HG03442 (cell line): Measurements from ENCODE around the gene JAKMIP1.

ENCODE experiments used
- ATAC-seq: cut with Tn5 transposase; IDR thresholded peaks from one replicate; pipeline ENCODE4 v1.9.1; 2021; ENCODE audit warnings: mild to moderate bottlenecking, moderate library complexity; ENCODE audit not compliant: unreplicated experiment

Gene JAKMIP1

GRCh38 chr4:6047130-6047673 lies 153.1 kb downstream of the JAKMIP1 start:
- ATAC-seq = no peak

GRCh38 chr4:6046526-6047129 lies 153.7 kb downstream of the JAKMIP1 start:
- no peak for ATAC-seq

DNA sequence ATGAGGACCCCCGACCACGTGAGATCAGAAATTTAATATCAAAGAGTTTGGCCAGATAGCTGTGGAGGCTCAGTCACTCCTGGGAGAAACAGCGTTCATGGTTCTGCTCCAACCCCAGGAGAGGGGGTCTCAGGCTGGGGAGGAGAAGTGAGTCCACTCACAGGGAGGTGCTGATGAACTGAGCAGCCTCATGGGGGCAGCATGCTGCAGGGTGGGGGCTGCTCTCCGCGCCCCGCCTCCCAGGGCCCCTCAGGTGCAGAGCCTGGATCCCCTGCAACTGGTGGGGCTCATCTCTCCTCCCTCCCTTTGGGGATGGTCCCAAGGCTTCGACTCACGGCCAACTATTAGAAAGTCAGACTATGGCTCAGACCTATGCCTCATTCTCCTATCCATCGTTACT lies 155.5 kb downstream of the JAKMIP1 start:
- ATAC-seq = no peak

DNA sequence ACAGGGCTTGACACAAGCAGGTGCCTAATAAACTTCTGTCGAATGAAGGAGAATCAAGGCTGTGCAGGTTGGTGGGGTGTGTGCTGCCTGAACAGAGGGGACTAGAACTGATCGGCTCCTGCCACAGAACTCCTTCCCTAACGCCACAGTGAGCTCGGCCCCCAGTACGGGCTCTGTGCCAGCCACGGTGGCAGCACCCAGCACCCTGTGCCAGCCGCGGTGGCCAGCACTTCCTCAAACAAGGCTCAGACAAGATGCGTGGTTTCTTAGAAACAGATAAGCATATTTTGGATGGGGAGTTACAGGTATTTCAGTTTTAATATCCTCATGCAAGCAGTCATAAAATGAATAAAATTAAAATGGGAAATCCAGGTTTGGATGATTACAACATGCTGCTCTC lies 156.1 kb downstream of the JAKMIP1 start:
- no peak for ATAC-seq

DNA sequence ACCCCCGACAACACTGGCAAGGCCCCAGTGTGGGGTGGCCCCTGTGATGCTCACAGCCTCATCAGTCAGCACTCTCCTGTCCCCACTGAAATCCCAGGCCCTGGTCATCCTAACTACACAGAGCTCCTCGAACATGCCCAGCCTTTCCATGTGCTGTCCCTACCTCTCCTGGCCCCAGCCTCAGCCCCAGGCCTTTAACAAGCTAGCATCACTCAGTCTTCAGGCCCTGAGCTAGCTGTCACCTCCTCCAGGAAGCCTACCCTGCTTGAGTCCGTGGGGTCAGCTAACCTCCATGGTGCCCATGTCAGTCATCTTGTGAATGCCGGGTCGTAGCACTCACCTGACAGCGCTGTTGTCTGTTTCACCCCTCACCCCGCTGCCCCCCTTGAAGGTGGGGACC lies 156.5 kb downstream of the JAKMIP1 start:
- no peak for ATAC-seq

DNA sequence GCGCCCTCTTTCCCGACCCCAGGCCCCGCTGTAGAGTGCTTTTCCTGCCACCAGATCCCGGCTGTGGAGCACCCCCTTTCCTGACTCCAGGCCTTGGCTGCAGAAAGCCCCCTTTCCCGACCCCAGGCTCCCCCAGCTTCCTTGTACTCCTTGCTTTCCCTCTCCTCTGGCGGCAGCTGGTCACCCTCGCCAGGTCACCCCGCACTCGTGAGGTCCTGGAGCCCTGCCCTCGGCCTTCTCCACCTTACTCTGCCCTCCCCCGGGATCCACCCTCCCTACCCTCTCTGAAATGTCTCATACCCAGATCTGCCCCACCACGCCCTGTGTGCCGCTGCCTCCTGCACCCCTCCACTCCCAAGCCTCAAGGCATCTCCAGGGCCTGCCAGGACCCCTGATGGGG lies 157.2 kb downstream of the JAKMIP1 start:
- ATAC-seq = no peak

DNA sequence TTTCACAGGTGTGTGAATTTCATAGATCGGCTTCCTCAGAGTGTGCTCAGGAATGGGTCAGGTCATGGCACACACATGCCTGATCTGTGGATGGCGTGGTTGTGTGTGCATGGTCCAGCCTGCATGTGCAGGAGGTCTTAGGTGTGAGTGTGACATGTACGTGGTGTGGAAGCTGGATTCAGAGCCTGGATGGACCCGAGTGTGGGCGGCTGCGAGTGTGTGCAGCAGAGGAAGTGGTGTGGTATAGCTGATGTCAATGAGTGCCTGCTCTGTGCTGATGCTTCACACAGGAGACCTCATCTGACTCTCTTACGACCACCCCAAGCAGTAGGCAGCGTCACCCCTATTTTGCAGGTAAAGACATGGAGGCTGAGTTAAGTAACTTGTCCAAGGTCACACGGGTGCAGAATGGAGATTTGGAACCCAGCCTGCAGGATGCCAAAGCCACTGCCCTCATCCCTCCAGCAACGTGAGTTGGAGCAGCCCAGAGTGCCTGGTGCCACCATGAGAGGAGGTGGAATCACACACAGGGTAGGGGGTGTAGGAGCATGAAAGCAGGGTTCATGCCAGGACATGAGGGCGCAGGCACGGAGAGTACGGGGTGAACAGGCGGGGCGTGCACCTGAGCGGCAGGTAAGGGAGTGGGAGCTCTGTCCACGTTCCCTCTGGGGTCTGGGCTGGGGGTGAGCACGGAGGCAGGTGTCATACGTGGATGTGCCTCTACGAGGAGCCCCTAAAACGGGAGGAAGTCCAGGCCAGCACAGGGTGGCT lies 157.9 kb downstream of the JAKMIP1 start:
- no peak for ATAC-seq

GRCh38 chr4:6041800-6042199 lies 158.5 kb downstream of the JAKMIP1 start:
- ATAC-seq = no peak

GRCh38 chr4:6038711-6039110 lies 161.6 kb downstream of the JAKMIP1 start:
- no peak for ATAC-seq

DNA sequence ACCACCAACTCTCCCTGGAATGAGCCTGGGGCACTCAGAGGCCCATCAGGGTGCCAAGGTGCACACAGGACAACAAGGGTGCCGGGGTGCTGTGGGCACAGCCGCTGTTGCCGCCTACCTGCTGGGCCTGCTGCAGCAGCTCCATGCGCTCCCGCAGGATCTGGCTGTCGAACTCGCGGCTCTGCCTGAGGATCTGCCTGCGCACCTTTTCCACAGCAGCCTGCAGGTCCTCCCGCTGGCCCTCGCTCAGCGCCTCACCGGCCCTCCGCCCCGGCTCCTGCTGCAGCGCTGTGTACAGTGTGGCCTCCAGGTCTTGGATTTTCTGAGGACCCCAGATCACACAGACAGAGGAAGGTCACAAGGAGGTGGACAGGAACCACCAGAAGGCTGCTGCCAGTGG lies 164.6 kb downstream of the JAKMIP1 start:
- no peak for ATAC-seq

DNA sequence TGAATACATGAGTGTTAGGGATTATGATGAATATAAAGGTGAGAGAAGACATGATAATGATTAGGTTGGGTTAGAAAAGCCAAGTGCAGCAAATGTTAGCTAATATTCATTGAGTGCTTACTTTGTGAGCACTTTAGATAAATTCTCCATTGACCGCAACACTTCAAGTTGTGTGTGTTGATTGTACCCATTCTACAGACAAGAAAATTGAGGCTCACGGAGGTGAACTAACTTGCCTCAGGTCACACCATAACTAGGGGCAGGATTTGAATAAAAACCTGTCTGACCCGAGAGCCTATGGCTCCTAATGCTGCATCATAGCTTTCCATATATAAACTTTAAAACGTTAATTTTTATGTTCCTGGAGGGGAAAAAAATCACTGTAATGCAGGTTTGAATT lies 167.0 kb downstream of the JAKMIP1 start:
- ATAC-seq = no peak

DNA sequence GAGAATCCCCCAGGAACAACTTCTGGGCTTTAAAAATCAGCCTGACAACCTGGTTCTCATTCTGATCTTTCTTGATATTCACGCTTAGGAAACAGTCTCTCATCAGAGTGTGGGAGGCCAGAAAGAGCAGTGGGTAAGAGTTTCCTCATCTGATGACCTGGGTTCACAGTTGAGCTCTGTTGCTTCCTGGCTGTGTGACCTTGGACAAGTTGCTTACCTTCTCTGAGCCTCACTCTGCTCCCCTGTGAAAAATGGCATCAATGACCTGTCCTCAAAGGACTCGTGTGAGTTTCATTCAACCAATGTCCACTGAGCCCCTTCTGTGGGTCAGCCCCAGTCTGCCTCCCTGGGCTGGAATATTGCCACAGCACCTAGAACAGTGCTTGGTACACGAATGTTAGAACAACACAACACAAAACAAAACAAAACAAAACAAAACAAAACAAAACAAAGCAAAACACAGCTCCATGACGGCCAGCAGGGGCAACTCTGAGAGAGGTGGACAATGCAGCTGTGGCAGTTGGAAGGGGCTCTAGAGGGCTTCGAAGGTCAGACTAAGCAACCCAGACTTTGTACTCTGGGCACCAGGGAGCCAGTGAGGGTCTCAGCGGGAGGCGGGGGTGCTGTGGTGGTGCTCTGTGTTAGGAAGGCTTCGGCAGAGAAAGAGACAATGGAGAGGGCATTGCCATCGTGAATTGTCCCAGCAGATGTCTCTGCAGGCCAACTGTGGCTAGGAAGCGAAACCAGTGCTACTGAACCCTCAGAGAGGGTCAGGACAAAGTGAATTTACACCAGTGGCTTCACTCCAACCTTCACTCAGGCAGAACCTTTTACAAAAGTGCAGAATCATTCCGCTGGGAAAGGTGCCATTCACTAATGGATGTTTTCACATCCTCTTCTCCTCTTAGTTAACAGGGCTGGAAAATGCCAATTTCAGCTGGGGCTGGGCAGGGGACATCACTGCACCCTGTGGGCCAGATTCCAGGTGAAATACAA lies 167.8 kb downstream of the JAKMIP1 start:
- ATAC-seq = no peak

DNA sequence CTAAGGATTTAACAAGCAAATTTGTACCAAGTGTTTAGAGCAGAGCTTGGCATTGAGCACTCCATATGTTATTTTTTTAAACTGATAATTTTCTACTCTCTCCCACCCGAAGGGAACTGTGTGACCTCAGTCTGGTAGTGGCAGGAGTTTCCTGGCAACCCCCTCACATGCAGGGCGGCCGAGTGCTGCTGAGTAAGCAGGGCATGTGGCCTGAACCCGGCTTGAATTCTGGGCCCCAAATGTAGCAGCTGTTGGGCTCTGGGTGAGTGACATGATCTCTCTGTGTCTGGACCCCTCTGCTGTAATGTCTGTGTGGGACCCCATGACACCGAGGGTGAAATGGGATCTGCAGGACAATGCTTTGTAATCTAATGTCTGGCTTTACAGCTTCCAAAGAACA lies 168.5 kb downstream of the JAKMIP1 start:
- ATAC-seq = no peak

- ATAC-seq = no peak
These were observed 169.7 kb downstream of the JAKMIP1 start for GRCh38 chr4:6030679-6031078.

- ATAC-seq = no peak
These were observed 171.1 kb downstream of the JAKMIP1 start for GRCh38 chr4:6029254-6029653.

DNA sequence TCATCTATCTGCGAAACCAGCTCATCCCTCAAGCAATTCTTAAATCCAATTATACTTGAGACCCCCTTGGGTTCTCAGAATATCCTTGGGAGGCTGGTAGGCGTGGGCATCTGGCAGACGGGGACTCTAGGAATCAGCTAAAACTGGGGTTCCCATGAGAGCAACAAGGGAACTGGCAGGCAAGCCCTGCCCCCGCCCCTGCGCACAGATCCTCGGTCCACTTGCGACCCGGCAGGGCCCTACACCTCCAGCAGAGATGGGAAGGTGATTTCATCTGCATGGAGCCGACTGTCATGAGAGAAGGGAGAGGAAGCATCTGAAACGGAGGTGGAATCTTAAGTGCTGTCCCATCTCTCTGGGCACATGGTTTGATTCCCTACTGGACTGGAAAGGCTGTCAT lies 172.2 kb downstream of the JAKMIP1 start:
- ATAC-seq = no peak

DNA sequence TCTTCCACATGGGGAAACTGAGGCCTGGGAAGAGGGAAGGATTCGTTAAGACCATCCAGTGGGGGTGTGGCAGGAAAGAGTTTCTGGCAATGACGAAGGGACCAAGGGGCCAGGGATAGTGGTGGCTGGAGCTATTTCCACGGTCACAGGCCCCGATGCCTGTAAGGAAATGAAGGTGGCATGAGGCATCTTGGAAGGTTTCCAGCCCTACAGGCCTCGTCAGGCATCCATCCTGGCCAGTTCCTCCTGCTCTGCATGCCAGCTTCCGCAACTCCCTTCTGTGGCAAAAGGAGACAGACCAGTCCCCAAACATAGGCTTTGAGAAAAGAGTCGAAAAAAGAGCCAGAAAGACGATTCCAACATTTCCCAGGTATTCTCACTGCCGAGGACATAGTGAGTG lies 173.0 kb downstream of the JAKMIP1 start:
- ATAC-seq = no peak

DNA sequence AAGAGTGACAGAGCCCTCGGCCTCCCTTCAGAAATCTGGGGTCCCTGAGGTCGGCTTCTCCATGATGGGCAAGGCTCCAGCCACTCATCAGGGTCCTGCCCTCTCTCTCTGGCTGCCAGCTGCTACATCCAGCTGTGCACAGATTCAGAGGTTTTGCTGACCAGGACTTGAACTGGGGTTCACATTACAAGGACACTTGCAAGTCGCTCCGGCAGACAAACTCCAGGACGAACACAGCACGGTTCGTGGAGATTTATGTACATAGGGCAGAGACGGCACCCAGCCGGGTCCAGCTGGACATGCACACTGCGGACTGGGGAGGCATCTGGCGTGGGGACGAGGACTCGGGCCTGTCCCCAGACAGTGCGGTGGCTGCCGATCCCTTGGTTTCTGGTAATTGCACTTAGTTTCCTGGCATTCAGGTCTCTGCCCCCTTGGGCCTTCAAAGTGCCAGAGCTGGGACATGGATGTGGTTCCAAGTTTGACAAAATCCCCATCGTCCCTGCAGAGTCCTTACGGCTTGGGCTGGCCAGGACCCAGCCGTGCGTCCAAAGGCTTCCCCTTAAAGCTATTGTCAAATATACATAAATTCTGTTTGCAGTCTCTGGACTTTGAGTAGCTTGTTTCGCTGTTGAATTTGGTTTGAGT lies 175.9 kb downstream of the JAKMIP1 start:
- ATAC-seq = no peak

GRCh38 chr4:6023731-6024130 lies 176.6 kb downstream of the JAKMIP1 start:
- no peak for ATAC-seq

DNA sequence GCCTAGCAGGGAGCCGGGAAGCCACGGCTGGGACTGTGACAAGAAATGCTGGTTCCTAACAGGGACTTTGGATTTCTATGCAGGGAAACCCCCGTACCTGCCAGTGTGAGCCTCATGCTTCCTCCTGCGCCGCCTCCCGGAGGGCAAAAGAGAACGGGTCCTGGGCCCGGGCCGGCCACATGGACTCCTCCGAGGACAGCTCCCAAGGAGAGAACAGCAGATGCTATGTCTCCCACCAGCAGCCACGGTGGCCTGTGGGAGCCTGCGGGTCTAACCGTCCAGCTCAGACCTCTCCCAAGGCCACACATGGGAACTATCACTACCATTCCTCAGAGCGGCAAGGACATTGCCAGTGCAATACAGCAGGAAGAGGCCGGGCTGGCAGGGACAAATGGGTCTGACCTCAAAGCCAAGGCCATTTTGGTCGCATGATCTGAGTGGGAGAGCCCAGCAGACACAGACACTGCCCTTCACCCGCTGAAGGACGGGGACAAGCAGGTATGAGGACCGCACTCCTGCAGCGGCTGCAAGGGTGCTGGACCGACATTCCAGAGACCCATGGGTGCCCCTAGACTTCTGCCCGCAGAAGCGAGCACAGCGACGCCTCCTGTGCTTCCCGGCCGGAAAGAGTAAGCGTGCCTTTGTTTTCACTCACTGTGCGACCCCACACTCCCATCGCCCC lies 177.6 kb downstream of the JAKMIP1 start:
- ATAC-seq = no peak
